VCaP (cell line): Measurements from ENCODE around the gene CHCHD5.
"Not testable (repeated sequence)": the region's sequence is repeated elsewhere in the genome, so short reads cannot be mapped to it uniquely, and the experiment has no call there.

Experiments used
- H3K27ac ChIP-seq: fragments of 450-650 bp; 2 replicates; pipeline ENCODE4 v1.5.1; 2017
- CTCF ChIP-seq: fragments of 450-650 bp; conservative IDR thresholded peaks from 2 replicates; pipeline ENCODE4 v1.5.1; 2017; ENCODE audit warnings: mild to moderate bottlenecking, moderate library complexity

The CHCHD5 gene

GRCh38 chr2:112542984-112543661 is 41.3 kb upstream of the CHCHD5 start:
- H3K27ac ChIP-seq: peak overlapping the region; percentile 93
- no peak for TF ChIP-seq CTCF

GRCh38 chr2:112547333-112547732 is 37.1 kb upstream of the CHCHD5 start:
- no peak for TF ChIP-seq CTCF
- H3K27ac ChIP-seq: no peak overlapping the region

GRCh38 chr2:112548980-112549379 is 35.4 kb upstream of the CHCHD5 start:
- no peak for TF ChIP-seq CTCF
- H3K27ac ChIP-seq: no peak overlapping the region

- no peak for TF ChIP-seq CTCF
- no peak overlapping the region for H3K27ac ChIP-seq
Measured at GRCh38 chr2:112566104-112566503, 18.3 kb upstream of the CHCHD5 start.

- H3K27ac ChIP-seq: not testable (repeated sequence)
Measured at GRCh38 chr2:112566508-112566907, 17.9 kb upstream of the CHCHD5 start.

GRCh38 chr2:112572005-112572404 is 12.4 kb upstream of the CHCHD5 start:
- H3K27ac ChIP-seq: no peak overlapping the region

GRCh38 chr2:112577756-112578155 is 6.7 kb upstream of the CHCHD5 start:
- no peak overlapping the region for H3K27ac ChIP-seq
- TF ChIP-seq CTCF: 0 out of 2 replicates have a peak, but pooled peaks have one; percentile 25

More at GRCh38 chr2:112572005-112572404, 12.4 kb upstream of the CHCHD5 start:
- no peak for TF ChIP-seq CTCF

- no peak overlapping the region for H3K27ac ChIP-seq
Measured at GRCh38 chr2:112579241-112579640, 5.2 kb upstream of the CHCHD5 start.

More at GRCh38 chr2:112579241-112579640, 5.2 kb upstream of the CHCHD5 start:
- TF ChIP-seq CTCF: no peak
